HG02763 (cell line): Measurements from ENCODE around the gene ADAMTS4.
"Not testable (repeated sequence)": the region's sequence is repeated elsewhere in the genome, so short reads cannot be mapped to it uniquely, and the experiment has no call there.

Source experiments
- ATAC-seq: cut with Tn5 transposase; IDR thresholded peaks from one replicate; pipeline ENCODE4 v1.9.1; 2021; ENCODE audit warnings: mild to moderate bottlenecking, moderate library complexity; ENCODE audit not compliant: unreplicated experiment

Gene ADAMTS4, protein sequence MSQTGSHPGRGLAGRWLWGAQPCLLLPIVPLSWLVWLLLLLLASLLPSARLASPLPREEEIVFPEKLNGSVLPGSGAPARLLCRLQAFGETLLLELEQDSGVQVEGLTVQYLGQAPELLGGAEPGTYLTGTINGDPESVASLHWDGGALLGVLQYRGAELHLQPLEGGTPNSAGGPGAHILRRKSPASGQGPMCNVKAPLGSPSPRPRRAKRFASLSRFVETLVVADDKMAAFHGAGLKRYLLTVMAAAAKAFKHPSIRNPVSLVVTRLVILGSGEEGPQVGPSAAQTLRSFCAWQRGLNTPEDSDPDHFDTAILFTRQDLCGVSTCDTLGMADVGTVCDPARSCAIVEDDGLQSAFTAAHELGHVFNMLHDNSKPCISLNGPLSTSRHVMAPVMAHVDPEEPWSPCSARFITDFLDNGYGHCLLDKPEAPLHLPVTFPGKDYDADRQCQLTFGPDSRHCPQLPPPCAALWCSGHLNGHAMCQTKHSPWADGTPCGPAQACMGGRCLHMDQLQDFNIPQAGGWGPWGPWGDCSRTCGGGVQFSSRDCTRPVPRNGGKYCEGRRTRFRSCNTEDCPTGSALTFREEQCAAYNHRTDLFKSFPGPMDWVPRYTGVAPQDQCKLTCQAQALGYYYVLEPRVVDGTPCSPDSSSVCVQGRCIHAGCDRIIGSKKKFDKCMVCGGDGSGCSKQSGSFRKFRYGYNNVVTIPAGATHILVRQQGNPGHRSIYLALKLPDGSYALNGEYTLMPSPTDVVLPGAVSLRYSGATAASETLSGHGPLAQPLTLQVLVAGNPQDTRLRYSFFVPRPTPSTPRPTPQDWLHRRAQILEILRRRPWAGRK

DNA sequence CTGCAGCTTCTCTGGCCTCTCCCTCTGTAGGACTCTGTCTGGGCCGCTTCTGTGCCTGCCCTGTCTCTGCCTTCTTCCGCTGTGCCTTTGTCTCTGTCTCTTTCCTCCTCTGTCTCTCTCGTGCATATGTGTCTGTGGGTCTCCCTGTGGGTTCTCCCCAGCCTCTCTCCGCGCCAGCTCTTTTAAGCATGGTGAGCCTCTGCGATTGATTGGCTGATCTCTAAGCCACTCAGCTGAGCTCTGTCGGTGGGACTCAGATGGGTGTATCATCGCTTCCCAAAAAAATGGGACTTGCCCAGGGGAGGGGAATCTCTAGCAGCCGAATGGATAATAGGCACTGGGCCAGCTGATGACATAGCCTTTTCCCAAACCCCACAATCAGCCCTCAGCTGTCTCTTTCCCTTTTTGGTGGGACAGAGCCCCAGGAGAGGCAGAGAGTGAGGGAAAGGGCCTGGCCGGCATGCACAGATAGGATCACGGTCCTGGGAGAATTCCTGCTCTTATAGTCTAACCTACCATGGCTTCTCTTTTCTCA is at the start of gene ADAMTS4:
Gene ADAMTS4 (minus strand): TSS at position 158 of the 535 bp plus-strand sequence. CDS start 427 bp downstream, outside the sequence.
- no peak for ATAC-seq

DNA sequence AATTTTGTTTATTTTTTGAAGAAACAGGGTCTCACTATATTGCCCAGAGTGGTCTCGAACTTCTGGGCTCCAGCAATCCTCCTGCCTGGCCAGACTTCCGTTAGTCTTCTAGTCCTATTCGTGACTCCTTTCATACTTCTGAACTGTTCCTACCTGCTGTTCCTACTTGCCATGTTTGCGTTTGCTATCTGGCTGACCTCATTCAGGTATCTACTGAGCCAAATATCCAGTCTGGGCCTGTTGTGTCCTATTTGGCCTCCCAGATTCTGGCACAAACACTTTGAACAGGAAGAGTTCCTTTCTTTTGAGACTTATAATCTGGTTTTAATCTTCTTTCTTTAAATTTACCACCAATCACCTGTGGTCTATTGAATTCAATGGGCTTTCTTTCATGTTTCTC is 46.0 kb upstream of the ADAMTS4 start:
- no peak for ATAC-seq

DNA sequence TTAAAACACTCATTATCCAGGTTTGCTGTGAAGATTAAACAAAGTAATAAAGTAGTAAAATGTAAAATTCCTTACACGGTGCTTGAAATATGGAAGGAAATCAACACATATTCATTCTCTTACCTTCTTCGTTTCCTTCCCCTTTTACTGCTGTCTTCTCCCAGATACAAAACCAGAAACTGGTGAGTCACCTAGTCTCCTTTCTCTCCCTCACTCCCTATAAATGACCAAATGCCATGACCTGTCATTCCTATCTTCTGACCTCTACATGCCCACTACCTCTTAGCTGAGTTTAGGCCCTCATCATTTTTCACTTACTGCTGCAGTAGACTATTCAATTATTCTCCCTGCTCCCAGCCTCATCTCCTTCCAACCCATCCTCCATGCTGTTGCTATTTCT is 43.5 kb upstream of the ADAMTS4 start:
- no peak for ATAC-seq

DNA sequence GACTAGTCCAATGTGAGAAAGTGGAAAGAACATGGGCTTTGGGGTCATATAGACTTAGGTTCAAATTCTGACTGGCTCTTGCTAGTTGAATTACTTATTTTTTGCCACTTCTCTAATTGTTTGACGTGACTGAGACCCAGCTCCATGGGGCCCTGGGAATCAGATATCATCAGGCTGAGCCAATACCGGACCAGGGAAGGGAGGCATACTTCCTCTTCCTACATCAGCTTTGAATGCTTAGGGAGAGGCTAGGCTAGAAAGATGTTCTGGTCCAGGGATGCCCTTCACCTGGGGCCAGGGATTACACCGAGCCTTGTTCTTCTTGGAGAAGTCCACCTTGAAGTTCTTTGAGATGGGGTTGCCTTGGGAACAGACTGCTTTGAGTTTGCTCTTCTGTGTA is 42.8 kb upstream of the ADAMTS4 start:
- no peak for ATAC-seq

DNA sequence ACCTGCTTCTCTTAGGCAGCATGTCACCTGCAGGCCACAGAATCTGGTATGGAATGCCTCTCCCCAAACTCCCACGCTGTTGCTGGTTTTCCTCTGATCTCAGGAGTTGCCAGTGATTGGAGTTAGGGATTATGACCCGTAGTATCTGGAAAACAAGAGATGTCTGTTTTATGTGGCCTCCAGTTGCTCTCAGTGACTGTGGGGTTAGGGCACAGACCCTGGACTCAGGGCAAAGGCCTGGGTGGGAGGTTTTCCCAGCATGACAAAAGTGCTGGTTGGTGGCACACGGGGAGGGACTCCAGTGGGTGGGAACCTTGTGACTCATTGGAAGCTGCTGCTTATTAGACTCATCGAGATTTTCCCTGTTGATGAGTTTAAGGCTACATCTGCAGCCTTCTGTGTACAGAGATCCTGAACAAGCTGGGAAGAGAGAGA is 39.2 kb upstream of the ADAMTS4 start, which contains the start of gene NR1I3:
Gene NR1I3 (minus strand): TSS at position 165 of the 435 bp plus-strand sequence. CDS start 1,638 bp downstream, outside the sequence.
- no peak for ATAC-seq

DNA sequence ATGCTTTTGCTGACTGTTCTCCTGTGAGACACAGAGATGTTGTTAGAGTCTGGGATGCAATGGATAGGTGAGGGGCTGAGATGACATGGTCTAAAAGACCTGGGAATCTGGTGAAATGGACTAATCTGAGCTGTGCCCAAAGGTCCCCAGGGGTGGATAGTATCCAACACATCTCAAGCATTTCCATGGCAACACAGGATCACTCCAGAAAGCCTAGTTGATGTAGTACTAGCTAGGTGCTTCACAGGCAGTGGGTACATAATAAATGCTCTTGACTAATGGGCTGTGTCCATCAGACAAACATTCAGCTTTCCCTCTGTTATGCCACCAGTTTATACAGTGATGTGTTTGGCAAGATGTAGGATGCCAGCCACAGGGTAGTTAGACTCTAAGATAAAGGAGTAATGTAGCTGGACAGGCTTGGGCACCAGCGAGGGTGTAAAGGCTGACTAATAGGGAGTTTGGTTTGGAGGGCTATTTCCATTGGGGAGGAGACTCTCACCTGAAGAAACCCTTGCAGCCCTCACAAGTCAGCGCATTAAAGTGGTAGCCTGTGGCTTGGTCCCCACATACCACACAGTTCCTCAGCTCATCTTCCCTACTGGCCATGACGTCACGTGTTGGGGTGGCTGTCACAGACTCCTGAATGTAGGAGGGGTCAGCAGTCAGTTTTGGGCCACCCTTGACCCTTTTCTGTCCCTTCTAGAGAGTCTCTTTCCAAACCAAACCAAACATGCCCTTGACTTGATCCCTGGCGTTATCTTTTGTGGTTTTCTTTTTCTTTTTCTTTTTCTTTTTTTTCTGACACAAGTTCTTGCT is 37.3 kb upstream of the ADAMTS4 start:
- ATAC-seq: no peak

DNA sequence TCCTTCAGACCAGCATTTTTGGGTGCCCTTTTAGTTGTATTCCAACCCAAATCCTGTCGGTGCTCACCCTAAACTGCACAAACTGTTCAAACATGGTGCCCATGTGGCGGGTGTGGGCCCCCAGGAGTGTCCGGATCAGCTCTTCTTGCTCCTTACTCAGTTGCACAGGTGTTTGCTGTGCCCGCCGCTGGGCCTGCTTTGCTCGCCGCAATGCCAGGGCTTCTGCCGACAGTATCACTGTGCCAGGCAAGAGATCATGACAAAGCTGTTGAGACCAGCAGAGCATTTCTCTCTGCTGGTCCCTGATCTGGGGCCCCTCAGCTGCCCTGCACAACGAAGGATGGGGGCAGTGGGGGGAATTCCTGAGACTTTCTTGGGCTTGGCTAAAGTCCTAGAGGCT is 34.2 kb upstream of the ADAMTS4 start:
- no peak for ATAC-seq

DNA sequence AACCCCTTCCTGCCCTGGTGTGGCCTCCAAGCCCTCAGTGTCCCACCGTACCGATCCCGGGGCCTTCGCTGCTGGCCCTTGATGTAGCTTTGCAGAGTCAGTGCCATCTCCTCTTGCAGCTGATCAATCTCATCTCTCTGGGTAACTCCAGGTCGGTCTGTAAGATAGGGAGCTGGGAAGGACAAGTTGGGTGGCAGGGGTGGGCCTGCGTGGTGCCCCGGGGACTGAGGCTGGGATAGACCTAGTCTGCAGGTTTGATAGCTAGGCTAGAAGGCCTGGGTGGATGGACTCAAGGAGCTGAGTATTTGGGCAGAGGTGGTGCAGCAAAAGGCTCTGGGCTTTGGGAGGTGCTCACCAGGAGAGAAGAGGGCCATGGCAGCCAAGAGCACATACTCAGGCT is 31.9 kb upstream of the ADAMTS4 start:
- no peak for ATAC-seq

DNA sequence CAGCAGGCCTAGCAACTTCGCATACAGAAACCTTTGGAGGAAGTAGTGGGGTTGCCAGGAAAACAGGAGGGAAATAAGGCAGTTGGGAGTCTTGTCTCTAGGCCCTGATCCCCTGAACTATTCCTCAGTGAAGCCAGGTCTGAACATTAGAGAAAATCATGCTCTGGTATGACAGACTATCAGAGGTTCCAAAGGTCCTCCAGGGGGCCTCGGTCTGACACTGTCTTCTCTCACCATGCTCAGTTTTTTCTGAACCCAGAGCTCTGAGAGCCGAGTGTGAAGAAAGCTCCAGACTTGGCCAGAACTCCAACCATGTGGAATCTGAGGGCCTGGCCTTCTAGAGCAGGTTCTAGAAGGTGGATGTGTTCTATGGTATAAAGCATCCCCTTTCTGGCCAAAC is 31.0 kb upstream of the ADAMTS4 start:
- no peak for ATAC-seq

DNA sequence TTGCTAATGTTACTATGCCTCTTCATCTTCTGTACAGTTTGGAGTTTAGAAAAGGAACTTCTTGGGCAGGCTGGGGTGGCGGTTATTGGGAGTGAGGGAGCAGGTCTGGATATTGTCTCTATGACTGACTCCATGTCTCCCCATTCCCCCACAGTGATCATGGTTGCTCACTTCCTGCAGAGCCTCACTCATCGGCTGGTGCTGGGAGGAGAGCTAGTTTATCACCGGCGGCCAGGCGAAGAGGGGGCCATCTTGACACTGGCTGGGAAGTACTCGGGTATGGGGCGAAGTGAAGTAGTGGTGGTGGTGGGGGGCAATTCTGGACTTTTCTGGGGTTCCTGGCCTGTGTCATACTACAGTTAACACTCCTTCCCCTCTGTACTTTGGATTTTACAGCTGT is 29.2 kb upstream of the ADAMTS4 start:
- ATAC-seq: no peak

DNA sequence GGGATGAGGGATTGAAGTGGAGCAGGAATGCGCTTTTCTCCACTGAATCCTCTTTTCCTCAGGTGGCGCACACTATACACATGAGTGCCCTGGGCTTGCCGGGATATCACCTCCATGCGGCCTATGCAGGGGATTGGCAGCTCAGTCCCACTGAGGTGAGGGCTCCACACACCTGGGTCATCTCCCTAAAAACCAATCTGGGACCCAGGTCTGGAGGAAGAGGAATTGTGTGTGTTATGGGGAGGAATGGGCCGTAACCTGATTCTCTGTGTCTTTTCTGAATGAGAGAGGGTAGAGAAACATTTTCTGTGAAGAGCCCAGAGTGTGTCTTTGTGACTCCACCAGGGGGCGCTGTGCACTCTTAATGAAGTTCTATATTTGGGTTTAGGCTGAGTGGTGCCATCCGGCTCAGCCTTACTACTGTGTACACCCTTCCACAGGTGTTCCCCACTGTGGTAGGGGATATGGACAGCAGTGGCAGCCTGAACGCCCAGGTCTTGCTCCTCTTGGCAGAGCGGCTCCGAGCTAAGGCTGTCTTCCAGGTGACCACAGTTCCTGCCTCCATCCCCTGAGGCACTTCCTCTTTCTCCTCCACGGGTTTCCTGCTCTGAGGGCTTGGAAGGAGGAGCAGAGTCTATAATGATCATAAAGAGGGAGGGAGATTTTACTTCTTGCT is 28.5 kb upstream of the ADAMTS4 start:
- ATAC-seq: peak; percentile 30

DNA sequence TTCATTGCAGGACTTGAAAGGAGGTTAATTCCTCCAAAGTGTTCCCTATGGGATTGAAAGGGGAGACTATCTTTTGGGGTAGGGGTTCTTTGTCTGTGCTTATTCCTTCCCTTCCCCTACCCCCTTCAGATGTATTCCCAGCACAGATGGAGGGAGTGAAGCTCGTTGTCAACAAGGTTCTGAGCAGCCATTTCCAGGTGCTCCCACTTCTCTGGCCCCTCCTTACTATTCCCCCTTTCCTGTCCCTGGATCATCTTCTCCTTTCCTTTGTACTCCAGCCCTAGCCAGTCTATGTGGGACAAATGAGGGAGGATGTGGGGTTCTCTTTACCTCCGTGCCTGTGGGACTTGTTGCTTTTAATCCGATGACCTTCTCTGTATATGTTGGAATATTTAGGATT is 27.9 kb upstream of the ADAMTS4 start:
- ATAC-seq: no peak

DNA sequence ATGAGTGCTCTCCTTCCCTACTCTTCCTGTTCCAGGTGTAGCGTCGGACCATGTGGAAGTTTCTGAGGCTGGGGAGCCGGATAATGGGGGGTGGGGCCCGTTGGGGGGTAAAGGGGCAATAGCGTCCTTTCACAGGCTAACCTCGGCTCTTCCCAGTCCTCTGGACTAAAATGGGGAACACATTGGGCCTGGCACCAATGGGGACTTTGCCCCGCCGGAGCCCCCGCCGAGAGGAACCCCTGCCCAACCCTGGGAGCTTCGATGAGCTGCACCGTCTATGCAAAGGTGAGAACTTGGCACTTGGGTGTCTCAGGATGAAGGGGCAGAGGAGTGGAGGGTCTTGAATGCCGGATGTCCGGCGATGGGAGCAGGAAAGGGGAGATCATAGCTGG is 27.5 kb upstream of the ADAMTS4 start:
- no peak for ATAC-seq

DNA sequence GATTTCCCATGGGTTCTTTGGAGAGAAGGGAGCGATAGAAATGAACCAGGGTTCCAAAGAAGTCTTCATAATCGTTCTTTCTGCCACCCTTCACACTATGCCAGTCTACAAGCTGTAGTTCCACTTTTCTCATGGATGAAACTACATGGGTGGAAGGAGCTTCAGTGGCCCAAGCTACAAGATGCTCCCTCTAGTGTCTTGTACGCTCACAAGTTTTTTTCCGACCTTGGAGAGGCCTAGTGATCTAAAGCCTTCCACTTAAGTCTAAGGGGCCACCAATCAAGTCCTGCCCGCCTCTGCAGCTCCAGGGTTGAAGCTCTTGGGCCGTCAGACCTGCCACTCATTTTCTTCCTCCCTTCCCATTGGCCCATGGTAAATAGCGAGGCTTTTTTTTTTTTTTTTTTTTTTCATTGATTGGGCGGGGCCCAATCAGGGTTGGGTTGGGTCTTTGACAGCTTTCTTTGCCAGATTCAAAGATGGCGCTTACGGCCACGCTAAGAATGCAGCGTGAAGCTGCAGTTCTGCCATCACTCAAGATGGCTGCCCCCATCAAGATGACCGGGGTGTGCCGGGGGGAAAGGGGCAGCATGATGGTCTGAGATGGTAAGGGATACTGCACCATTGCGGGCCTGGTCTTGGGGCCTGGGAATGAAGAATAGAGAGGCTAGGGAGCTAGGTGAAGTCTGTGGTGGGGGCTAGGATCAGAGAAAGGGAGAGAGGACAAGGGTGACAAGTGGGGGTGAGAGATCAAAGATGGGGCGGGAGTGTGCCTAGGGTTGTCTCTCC is 26.9 kb upstream of the ADAMTS4 start, which contains the start of gene TOMM40L:
Gene TOMM40L (plus strand): TSS at position 527 of the 786 bp plus-strand sequence. CDS start 430 bp downstream, outside the sequence.
- ATAC-seq: peak; percentile 94

DNA sequence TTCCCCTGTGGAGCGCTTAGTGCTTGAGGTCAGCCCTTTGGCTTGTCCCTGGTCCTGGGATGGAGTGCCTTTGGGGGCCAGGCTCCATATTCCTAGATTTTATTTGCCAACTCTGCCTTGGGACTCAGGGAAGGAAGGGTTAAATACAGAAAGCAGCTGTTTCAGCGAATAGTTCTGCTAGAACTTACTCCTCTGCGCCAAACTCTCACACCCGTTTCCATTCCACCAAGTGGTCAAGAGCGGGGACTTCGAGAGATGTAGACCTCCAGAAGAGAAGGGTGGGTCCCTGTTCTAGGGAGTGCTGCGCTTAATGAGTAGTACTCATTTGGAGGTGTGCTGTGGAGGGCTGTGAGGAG is 26.3 kb upstream of the ADAMTS4 start:
- no peak for ATAC-seq

DNA sequence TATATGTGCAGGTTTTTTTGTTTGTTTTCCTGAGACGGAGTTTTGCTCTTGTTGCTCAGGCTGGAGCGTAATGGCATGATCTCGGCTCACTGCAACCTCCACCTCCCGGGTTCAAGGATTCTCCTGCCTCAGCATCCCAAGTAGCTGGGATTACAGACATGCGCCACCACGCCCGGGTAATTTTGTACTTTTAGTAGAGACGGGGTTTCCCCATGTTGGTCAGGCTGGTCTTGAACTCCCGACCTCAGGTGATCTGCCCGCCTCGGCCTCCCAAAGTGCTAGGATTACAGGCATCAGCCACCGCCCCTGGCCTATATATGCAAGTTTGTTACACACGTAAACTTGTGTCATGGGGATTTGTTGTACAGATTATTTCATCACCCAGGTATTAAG is 25.8 kb upstream of the ADAMTS4 start:
- ATAC-seq: not testable (repeated sequence)

DNA sequence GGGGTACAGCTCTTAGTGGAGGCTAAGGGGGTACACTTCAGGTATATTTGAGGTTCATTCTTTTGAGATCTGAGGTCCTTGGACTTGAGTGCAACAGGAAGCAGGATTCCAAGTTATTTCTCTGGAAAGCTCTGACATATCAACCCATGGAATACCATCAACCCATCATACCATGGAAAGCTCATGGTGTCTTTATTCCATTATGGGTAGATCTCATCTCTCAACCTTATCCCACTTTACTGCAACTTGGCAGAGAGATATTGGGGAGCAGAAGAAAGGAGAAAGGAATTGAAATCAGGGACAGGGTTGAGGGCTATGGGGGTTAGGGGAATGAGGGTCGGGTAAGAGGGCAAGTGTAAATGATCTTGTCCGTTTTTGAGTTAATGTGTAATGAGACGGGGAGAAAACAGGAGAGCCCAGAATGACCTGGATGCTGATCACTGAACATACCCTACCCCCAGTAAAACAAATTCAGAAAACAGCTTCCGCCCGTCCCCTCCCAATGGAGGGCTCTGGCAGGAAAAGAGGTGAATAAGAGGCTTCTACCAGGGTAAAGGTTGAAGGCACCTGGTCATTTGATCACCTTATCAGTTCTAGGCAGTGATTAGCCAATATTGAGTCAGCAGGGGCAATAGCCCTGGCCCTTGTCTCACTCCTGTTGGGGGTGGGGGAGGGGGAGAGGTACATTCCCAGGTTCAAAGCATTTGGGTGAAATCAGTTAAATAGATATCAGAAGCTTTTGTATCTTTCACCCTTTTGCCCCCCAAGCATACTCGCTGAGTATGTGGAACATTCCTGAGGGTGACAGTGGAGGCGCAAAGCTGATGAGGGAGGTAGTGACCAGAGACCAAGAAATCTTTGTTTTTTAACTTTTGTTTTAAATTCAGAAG is 25.2 kb upstream of the ADAMTS4 start:
- no peak for ATAC-seq
